Measurements from ENCODE around the gene NUCKS1.
"Not testable (repeated sequence)": the region's sequence is repeated elsewhere in the genome, so short reads cannot be mapped to it uniquely, and the experiment has no call there.

The NUCKS1 gene

DNA sequence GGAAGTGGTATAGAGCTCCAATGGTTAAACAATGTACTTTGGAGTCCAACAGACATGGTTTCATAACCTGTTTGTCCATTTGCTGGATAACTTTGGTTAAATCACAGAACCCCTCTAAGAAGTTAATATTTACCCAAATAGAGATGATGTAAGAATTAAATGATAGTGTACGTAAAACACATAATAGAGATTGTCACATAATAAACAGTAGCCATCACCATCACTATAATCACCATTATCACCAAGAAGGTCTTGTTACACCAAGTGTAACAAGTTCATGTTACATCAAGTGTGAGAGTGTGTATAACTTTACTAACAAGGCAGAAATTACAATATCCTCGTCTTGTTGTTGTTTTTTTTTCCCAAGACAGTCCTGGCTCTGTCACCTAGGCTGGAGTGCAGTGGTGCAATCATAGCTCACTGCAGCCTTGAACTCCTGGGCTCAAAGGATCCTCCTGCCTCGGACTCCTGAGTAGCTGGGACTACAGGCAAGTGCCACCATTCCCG, 23.3 kb downstream of the NUCKS1 start:
- no peak for DNase-seq

- no peak for DNase-seq
Observed at GRCh38 chr1:205725514-205725913, 24.5 kb downstream of the NUCKS1 start.

- DNase-seq = not testable (repeated sequence)
Observed at GRCh38 chr1:205720740-205721139, 29.2 kb downstream of the NUCKS1 start.

DNA sequence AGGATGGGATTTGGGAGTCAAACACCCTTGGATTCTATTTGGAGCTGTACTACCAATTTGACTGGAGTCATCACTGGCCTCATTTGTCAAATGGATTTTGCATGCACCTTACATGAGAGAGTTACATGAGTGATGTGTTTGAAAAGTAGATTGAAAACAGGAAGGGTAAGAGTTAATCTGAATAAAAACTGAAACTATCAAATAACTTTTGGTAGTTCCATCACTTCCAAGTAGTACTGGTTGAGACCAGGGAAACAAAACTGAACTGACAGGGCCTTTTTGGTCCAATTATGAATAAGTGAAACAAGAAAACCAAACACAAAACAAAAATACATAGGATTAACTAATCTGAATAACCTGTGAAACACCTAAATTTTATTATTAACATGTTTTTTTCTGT, 30.2 kb downstream of the NUCKS1 start:
- no peak for DNase-seq

DNA sequence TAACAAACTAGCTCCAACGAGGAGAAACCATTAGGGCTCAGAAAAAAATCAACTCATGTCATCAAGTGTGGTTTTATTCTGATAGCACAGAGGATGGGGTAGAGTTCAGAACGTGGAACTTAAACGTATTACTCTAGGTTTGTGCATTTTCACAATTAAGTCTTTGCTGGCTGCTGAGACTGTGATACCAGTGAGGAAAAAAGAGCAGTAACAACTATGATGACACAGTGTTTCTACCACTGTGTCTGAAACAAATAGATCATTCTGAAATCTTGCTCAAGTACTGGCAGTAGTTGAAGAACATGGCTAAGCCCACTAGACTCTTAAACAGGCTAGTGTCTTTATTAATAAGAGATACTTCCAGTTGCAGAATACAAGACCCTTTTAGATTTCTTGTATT, 31.0 kb downstream of the NUCKS1 start:
- DNase-seq = no peak

GRCh38 chr1:205716371-205717132, 33.4 kb downstream of the NUCKS1 start:
- no peak for DNase-seq

DNA sequence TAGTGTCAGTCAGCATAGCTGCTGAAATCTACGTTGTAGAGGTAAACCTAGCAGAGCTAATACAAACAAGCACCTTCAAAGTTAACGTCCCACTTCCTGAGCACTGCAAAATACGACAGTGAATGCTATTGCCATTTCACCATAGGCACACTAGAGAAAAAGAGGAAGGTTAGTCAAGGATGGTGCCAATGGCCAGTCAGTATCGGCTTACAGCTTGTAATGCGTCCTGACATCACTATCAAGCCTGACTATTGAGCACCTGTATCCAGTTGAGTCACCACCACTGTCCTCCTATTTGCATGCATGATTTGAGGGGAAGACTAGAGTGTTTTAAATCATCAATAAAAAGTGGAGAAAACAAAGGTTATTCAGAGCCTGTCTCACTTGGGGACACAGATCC, 34.4 kb downstream of the NUCKS1 start:
- DNase-seq = no peak

GRCh38 chr1:205714906-205715246, 35.1 kb downstream of the NUCKS1 start:
- no peak for DNase-seq

- no peak for DNase-seq
Observed at GRCh38 chr1:205714190-205714905, 35.6 kb downstream of the NUCKS1 start.

DNA sequence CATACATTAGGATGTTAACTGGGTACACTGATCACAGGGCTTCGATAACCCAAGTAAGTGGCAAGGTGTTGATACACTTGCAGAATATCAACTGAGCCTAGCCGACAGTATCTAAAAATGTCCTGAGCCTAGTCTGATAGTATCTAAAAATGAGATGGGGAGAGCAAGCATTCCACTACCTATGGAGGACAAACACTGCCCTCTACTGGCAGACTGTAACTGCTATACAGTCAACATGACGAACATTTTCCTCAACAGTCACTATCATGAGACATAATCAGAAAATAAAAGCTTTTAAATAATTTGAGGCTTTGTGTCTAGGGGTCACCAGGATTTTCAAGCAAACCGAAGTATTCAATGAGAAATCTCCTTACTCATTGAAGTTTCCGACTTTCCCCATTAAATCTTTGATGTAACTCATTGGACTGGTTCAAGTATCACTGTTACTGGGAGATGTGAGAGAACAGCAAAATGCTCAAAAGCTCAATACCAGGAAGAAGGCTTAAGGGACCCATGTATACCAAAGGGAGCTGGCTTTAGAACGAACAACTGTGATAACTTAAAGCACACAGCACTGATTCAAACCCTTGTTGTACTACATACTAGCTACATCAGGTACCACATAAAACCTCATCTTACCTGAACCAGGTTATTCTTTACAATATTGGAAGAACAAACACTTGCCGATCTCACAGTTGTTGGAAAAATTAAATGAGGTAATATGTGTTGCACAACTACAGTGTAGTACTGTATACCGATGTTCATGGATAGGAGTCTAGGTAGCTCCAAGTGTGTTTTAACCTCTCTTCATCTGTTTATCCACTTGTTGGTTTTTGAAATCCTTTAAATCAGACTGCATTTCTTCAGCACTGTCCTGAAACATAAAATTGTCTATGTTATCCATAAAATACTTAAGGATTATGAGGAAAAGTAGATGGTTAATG, 38.6 kb downstream of the NUCKS1 start:
- DNase-seq = peak; percentile 33

DNA sequence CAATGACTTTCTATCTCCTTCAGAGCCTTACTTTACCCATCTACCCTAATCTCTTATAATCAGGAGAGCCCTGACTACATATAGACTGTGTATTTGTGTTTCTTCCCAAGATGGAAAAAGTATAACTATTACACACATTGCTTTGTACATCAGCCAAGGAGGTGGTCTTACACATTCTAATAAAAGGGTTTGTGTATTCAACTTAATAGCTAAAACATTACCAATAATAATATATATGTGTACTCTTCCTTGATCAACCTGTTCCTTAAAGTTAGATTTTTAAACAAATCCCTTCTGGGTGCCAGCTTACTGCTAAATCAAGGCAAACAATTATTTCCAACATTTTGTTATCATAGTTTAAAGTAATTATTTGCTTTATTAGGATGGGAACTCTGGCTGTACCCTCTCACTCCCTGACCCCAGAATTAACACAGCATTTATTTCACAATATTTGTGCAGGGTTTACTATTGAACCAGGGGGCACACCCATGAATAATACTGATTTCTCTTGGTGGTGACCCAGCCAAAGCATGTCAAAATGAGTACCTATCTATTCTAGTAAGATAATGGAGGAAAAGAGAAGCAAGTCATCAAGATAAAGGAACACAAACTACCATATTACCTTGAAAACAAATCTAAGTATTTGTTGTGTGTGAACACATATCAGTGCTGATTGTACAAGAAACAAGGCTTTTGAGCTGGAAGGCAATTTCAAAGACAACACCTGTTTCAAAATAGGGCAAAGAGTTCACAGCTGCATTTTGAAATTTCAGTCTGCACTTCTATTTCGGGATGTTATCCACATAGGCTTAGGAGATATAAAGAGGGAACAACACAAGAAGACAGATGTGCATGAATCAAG, 39.5 kb downstream of the NUCKS1 start:
- no peak for DNase-seq

DNA sequence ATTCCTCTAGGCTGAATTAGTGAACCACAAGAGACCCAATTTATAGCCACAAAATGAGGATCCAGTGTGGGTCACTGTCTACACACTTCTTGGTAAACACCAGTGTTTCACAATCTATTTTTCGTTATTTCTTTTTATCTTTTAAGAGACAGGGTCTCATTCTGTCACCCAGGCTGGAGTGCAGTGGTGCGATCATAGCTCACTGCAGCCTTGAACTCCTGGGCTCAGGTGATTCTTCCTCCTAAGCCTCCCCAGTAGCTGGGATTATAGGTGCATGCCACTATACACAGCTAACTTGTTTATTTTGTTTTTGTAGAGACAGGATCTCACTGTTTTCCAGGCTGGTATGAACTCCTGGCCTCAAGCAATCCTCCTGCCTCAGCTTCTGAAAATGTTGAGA, 40.3 kb downstream of the NUCKS1 start:
- no peak for DNase-seq

DNA sequence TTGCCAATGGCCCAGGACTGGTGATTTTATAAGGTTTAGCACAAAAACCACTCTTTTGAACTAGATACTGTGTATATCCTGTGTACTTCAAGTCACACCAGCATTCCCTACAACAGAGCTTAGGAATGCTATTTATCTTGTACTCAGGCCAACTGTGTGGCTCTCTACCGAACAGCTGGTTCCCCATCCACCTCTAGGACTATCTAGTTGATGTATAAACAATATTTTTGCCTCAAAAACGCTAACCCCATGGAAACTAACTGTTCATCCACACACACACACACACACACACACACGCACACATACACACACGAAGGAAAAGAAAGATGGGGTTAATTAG, 41.0 kb downstream of the NUCKS1 start:
- DNase-seq = no peak

DNA sequence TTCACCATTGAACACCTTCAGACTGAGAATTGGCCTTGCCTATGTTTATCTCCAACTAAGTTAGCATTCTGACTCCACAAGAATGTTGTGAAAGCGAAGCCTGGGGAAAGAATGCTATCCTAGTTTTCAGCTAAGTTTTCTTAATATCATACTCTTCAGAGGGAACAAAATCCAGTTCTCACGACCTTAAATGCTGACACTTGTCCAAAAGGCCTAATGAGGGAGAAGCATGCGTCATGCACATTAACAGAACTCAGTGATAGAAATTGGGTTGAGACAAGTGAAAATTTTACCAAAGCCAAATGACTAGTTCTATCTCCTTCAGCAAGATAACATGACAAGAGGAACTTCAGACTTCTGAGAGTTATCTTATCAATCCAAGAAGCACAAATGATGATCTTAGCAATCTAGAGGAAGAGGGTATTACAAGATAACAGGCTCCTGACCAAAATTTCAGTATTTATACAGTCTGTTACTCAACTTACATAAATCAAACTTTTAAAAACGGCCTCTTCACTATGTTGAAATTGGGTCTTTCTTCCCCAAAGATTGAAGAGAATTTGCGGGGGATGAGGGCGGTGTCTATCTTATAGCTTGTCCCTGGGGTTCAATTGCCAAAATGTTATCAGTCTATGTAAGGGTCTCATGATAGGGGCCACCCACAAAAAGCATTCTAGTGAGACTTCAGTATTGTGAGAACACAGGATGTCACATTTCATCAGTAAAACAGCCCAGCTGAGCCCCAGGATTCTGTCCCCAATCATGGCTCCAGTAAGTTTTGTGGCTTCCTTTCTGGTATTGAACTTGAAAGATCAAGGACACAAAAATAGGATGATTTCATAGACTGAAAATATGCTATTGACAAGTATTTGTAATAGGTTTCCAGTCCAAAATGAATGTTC, 43.1 kb downstream of the NUCKS1 start:
- DNase-seq = no peak

DNA sequence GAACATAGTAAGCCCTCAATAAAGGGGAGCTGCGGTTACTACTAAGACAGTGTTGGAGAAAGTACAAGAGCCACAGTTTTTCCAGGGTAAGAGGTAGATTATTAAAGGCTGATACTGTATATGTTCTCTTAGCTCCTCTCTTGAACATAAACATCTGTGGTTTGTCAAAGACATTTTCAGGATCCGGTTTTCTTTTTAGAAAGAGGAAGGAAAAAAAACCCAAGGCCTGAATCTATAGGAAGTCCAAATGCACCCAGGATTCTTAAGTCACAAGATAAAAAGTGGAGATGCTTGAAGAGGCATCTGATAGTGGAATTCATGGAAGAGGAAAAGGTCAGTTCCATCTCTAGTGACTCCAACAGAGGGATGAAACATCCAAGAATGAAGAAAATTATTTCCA, 45.1 kb downstream of the NUCKS1 start:
- DNase-seq = no peak

DNA sequence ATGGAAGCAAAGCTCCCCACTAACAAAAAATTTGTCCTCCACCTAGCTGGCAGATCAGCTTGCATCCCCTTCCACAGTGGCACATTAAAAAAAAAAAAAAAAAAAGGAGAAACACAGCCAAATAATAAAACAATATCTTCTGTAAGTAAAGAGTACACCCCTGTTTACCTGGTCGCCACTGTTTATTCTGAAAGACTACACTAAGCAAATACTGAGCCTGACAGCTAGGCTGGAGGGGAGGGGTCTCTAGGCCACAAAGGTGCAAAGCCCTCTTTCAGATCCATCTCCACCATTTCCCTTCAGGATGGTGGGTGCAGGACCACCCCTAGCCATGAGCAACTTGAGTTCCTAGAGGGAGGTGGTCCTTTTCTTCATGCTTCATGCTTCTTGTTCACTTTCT, 46.9 kb downstream of the NUCKS1 start:
- no peak for DNase-seq

DNA sequence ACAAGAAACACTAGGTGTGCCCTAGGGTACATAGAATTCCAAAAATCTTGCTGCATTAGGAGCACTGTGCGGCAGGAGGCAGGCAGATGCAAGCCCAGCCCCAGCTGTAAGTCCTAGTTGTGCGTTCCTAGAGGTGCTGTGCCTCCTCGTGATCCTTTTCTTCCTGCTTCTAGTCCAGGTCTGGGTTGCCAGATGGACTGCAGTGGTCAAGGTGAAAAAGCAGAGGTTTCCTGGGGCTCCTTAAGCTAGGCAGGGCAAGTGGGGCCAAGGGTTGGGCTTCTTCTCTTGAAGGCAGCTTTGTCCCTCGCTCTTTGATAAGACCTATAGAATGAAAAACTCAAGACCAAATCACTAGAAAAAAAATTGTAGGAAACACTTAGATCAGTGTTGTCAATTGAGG, 48.1 kb downstream of the NUCKS1 start:
- no peak for DNase-seq

DNA sequence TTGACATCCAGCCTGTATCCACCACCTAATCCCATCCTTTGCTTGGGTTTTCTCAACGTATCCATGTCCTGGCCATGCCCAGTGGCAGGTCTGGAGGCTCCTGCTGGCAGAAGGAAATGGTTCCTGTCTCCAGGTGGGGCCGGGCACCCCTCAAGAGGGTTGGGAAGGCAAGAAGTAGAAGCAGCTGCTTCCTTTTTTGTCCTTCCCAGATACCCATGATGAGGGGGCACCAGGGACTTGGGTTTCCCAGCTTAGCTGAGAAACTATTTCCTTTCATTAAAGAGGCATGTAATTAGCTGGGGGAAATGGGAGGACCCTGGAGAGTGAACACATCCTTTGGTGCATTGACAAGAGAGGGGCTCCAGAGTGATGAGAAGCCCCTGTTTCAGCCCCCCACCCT, 48.6 kb downstream of the NUCKS1 start:
- no peak for DNase-seq

GRCh38 chr1:205700865-205701401, 49.0 kb downstream of the NUCKS1 start:
- DNase-seq = no peak

- no peak for DNase-seq
Observed at GRCh38 chr1:205699416-205699815, 50.6 kb downstream of the NUCKS1 start.

- DNase-seq = no peak
Observed at GRCh38 chr1:205698921-205699320, 51.1 kb downstream of the NUCKS1 start.

Data from NCI-H1436 treated with DMSO at 0.1 percent for 48 hours (cell line).